NCI-H1930 (cell line): ENCODE measurements around the gene TMEM263.

Experiments
- DNase-seq, 2 experiments: peaks; one replicate each; lab custom pipeline; 2025; lab: John Stamatoyannopoulos, UW

TMEM263 gene

DNA sequence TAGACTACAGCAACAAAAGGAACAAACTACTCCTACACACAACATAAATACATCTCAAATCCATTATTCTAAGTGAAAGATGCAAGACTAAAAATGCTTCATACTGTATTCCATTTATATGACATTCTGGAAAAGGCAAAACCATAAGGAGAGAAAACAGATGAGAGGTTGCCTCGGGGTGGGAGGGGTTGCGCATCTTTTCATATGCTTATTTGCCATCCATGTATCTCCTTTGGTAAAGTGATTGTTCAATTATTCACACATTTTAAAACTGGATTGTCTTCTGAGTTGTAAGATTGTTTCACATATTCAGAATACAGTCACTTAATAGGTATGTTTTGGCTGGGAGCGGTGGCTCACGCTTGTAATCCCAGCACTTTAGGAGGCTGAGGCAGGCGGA is 5.1 kb upstream of the TMEM263 start:
- DNase-seq, result no peak

DNA sequence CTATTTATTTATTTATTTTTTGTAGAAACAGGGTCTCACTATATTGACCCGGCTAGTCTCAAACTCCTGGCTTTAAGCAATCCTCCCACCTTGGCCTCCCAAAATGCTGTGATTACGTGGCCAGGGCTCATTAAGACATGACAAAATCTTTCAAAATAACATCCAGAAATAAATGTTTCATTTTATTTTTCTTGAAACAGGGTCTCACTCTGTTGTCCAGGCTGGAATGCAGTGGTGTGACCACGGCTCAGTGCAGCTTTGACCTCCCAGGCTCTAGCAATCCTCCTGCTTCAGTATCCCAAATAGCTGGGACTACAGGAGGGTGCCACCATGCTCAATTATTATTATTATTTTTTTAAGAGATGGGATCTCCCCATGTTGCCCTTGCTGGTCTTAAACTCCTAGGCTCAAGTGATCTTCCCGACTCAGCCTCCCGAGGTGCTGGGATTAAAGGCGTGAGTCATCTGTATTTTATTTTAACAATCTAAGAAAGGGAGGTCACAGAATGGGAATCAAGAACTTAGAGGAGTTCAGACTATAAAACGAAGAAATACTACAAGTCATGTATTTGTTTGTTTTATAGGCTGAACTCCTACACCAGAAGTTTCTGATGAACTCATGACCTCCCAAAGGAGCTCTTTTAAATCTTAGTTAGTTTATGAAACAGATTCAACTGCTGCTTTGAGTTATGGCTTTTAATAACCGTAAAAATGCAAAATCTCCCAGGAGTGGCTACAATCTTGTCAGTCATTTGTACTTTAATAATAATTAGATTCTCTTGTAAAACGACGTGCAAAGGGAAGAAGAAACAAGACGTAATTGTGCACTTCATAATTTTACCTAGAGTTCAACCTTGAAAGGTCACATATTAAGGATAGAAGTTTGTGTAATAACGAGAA is 2.1 kb upstream of the TMEM263 start:
- no peak for DNase-seq

DNA sequence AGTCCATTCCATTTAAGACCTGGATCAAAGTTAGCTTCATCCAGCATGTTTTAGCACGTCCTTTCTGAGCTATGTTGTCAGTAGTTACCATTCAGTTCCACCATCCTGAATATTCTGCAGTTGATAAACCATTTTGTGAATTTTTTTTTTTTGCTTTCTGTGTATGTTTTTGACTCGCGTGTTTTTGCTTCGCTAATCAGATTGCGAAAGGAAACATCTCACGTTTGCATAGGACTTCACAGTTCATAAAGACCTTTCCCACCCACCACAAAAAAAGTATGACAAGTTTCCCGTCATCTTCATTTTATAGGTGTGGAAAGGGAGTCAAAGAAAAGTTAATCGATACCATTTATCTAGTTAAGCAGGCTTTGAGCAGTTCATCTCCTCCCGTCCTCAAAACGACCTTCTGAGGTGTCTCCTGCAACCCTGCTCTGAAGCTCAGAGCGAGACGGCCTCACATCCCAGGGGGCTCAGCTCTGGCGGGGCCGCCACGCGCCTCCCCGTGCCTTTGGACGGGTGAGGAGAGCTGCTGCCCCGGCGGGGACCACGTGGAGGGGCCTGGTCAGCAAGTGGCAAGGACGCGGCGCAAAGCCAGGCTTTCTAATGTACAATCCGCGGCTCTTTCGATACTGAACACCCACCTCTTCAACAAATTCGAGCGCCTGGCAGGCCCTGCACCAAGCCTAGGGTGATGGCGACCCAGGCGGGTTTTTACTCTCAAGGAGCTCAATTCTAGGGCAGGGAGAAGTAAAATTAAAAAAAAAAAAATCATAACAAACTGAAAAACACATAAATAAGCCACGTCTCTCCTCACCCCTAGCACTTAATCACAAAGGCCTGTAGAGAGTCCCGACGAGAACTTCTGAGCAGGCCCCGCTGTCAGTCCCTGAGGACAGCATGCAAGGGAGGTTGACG is 988 bp upstream of the TMEM263 start:
- no peak for DNase-seq

DNA sequence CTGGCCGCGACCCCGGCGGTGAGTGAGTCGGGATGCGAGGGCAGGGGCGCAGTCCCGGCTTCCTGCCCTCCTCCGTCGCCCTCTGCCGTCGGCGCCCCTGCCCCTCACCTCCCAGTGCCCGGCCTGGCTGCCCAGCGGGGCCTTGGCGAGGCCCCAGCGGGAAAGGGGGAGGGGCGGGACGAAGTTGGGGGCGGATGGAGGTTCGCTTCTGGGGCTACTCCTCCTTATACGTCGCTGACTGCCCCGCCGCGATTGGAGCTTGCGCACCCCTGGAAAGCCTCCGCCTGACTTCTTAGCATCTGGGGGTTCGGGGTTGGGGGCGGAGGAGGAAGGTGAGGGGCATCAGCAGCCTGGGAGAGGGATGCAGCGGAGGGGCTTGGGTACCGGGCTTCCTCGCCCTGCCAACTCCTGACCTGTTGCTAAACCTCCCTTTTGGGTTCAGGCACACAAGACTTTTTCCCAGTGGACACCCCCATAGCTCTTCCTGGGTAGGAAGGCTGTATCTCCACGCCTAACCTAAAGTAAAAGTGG is 406 bp downstream of the TMEM263 start:
- DNase-seq, result no peak

DNA sequence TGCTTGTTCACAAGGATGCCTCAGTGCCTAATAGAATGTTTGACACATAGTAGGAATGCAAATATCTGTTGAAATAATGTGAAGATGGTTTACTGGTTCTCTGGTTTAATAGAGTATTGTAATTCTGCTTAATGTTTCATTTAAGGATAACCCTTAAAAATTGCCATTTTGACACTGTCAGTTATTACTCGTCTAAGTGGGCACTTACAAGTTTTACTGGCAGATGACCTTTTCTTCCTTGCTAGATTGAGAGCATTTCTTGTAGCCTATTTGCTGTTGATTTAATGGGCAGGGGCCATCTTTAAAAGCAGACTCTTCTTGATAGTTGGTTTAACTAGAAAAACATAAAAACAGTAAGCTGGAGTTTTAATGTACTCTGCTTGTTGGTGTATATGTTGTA is 1.9 kb downstream of the TMEM263 start:
- DNase-seq, result no peak

DNA sequence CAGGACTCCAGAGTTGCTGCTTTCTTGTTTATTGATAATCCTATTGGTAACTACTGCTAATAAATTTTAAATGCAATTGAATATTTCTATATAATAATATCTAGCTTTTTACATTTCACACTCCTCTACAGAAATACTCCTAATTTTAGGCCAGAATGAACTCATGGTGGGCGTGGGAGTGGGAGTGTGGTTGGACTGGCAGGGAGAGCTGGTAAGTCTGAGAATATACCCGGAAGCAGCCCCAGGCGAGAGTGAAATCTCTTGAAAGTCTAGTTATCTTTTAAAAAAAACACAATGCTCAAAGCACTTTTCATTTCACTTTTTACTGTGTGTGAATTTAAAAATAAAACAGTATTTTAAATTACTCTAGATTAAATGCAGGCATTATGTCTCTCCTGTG is 4.7 kb downstream of the TMEM263 start:
- DNase-seq, result no peak

DNA sequence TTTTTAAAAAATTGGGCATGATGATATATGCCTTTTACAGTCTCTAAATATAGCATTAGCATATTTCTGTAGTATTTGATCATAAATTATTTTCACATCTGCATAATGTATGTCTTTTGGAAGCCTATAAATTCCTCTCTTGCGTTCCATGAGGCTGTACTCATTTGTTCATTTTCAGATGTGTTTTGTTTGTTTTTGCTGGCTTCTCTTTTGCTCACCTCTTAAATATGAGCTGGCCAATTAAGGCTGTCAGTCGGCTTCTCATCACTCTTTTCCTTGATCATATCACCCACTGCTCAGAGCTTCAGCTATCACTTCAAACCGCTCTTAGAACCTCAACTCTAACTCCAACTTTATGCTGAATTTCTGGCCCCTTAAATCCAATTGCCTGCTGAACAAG is 6.6 kb downstream of the TMEM263 start:
- DNase-seq, result no peak

DNA sequence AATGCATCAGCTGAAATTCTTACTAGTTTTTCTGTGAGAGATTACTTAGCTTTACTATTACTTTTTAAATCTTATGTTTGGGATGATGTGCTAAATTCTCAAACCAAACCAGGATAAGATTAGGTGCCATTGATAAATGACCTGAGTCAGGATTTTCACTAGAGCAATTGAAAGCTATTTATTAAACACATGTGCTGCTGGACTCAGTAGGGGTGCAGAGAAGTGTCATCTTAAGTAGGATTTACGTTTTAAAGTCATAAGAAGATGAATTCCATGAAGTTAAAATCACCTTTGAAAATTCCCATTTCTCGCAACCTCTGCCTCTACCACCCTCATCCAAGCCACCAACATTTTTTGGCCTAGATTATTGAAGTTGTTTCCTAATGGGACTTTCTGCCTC is 8.8 kb downstream of the TMEM263 start:
- DNase-seq, result no peak

DNA sequence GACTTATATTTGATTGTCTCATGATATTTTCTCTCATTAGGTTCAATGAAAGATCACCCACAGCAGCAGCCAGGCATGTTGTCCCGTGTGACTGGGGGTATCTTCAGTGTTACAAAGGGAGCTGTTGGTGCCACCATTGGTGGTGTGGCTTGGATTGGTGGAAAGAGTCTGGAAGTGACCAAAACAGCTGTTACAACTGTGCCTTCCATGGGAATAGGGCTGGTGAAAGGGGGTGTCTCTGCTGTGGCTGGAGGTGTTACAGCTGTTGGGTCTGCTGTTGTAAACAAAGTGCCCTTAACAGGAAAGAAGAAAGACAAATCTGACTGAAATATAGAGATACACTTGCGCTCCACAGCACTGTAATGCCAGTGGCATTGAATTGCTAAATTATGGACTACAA is 15.4 kb downstream of the TMEM263 start:
- no peak for DNase-seq

DNA sequence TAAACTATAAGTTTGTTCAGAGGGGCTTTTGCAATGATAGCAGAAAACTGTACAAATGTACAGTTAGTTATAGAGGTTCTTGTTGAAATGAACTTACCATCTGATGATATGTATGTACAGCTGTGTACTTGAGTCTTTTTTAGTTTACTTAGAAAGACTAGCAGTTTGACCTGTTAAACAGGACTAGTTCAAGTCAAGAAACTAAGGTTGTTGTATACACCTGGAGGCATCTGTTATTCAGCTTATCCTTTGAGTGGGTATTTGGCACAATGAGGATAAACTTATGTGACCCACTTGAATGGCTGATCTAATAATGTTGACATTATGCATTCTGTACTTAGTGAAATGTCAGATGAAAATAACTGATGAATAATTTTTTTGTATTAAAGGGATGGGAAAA is 17.8 kb downstream of the TMEM263 start:
- no peak for DNase-seq

DNA sequence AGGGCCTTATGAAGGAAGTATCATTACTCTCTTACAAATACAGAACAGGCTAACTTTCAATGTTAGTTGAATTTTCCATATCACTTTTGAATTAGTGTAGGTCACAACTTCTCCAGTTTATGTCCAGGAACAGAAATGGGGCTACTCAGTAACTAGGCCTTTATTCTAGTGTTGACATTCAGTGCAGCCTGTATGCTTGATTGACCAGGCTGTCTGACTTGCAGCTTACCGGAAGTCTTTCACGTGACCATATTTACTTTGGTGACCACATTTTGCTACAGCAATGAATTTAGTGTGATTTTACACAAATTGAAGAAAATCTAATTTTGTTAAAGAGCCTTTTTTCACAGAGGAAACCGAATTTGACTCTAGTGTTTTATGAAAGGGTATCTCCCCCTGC is 18.8 kb downstream of the TMEM263 start:
- DNase-seq, result no peak

DNA sequence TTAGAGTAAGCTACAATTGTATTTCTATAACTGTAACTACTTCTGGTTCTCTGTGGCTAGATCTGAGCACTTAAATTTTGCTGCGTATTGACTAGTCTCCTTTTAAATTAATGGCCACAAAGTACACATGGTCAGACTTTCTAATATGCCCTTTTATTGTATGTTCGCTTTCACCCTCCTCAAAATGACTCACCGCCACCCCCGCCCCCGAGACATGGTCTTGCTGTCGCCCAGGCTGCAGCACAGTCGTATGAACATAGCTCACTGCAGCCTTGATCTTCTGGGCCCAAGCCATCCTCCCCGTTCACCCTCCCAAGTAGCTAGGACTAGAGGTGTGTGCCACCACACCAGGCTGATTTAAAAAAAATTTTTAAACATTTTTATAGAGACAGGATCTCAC is 19.4 kb downstream of the TMEM263 start:
- DNase-seq, result no peak

DNA sequence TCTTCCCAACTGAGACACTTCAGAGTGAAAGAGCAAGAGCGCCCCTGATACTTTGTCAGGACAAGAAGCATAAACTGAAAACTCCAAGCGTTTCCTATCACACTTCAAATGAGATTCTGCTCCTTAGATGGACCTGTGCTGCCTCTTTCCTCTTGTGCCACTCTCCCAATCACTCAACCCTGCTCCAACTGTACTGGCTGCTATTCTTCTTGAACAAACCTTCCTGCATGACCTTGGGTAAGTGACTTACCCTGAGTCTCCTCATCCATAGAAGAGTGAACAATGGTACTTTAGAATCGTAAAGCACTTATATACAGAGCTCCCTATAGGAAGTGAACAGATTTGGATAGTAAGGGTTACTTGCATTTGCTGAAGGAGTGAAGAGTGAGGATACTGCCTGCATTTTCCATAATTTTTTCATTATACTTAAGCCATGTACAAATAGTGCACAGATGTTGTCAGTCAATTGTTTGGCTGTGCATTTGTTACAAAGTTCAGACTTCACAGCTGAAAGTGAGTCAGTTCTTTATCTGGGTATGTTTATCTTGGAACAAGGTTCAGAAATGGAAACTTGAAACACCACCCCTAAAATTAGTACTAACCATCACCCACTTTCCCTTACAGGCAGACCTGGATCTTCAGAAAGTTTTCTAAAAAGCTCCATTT is 20.4 kb downstream of the TMEM263 start:
- no peak for DNase-seq

DNA sequence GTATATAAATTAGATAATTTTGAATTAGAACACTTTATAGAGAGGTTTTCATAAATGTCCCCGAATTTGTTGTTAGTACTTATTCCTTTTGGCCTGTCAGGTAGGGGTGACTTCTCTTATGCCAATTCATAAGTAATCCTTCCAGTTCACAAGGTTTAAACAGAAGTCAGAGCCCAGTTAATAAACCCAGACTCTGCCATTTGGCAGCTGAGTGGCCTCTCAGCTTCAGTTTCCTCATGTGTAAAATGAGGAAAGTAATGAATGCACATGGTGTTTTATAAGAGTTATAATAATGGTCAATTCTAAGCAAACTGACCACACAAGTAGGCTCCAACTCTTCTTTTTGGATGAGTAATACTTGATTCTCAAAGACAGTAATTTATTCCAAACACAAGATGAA is 21.0 kb downstream of the TMEM263 start:
- DNase-seq, result no peak

DNA sequence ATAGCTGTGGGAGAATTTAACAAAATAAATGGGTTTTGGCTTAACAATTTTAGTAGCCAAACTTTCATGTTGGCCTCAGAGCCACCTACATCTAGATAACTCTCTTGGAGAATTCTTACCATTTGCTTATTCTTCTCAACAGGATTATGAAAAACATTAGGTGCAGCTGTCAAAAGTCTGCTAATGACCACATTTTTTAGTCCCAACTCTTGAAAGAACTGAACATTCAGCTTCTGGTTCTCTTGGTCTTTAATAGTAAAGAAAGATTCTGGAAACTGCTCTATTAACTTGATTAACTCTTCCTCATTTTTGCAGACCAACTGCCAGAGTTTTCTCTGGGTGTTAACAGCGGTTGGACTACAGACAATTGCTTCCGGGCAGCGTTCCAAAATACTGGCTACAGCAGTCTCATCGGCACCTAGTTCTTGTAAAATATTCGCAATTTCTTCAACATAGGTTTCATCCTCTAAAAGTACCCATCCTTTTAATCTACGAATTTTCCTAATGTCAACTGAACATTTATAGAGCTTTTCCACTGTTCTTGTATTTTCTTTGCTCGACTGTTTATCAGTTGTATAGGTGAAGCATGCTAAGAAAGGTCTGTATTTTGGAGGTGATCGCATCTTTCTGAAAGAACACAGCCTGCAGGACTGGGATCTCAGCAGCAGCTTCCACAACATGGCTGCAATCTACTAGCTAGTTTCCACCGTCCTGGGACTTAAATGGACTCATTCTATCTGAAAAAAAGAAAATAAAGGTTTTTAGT is 22.5 kb downstream of the TMEM263 start:
- DNase-seq, result no peak

DNA sequence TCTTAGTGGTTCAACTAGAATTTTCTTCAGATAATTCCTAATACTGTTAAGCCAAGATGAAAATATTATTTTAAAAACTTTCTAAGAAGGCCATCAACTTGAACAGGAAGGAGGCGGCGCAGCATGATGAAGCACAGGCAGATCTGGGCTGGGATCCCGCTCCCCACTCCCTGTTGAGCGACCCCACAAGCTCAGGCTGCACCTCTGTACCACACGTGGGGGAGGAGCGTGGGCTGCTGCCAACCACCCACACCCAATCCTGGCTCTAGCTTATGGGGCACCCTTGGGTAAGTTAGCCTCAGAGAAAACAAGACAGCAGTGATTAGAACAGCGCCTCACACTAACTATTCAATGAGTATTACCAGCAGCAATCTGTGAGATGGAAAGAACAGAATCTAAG is 25.2 kb downstream of the TMEM263 start:
- no peak for DNase-seq

DNA sequence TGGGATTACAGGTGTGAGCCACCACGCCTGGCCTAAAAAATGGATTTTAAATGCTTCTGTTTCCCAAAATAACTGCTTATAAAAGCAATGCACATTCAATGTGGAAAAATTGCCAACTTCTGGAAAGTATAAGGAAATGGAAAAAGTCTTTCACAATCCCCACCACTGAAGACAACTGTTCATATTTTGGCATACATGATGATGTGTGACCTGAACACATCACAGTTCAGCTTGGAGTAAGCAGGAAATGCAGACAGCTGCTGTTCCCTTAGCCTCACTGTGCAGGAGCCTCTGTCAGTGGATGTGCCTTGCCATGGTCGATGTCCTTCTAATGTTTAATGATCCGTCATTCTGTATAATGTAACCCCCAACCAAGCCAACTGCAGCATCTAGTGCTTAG is 26.1 kb downstream of the TMEM263 start:
- DNase-seq, result no peak

DNA sequence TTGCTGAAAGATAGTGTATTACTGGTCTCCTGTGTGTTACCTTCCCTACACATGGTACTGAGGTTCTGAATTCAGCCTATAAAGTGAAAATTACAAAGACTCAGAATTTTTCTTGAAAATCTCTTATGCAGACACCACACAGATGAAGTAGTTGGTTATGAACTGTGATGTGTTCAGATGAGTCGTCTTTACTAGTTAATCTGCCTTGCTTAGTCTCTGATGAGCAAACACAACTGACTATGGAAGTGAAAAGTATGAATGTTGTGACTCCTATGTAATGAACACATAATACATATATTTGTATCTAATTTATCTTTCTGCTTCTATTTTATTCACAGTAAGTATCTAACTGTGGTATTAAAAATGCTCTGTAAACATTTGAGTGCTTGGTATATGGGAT is 26.5 kb downstream of the TMEM263 start:
- no peak for DNase-seq

DNA sequence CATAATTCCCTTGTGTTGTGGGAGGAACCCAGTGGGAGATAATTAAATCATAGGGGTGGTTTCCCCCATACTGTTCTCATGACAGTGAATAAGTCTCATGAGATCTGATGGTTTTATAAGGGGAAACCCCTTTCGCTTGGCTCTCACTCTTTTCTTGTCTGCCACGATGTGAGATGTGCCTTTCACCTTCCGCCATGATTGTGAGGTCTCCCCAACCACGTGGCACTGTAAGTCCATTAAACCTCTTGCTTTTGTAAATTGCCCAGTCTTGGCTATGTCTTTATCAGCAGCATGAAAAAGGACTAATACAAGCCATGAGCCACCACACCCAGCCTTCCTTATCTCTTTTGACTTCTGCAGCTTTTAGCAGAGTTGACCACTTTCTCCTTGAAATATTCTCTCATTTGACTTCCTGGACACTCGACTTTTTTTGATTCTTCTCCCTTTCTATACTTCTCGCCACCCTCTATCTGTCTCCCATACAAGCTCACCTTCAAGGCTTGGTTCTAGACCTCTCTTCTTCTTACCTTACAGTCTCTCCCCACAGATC is 29.0 kb downstream of the TMEM263 start:
- DNase-seq, result no peak

DNA sequence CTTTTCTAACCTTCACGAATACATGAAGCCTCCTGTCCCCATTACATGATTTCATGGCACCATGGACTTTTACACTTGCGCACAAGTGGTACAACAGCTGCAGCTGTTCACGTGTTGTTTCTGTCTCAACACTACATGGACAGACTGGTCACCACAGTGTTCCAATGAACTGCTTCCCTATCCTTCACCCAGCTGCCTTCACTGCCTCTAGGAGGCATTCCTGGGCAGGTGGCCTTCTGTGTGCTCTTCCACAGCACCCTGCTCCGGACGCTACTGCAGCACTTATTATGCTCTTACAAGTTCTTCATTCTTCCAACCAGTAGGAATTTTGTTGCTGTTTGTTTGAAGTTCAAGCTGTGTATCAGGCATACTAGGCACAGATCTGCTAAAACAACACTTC is 29.8 kb downstream of the TMEM263 start:
- DNase-seq, result no peak

DNA sequence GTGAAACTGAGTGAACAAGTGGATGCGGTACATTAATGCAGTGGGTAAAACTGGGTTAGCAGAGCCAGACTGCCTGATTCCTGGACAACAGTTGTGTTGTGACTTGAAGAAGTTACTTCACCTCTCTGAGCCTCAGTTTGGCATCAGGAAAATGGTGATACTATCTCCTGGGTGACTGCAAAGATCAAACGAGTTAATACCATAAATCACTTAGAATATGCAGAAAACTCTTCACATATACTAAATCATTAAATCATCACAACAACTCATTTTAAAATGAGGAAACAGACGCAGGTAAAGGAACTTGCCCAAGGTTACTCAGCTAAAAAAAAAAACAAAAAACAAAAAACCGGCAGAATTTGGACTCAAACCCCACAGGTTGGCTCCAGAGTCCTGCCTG is 30.4 kb downstream of the TMEM263 start:
- no peak for DNase-seq
